SIG-M5 (cell line): Measurements from ENCODE around the gene FAM118A.
"Not testable (repeated sequence)": the region's sequence is repeated elsewhere in the genome, so short reads cannot be mapped to it uniquely, and the experiment has no call there.

Experiments
- DNase-seq: peaks from one replicate; lab custom pipeline; 2025; lab: John Stamatoyannopoulos, UW

FAM118A gene

DNA sequence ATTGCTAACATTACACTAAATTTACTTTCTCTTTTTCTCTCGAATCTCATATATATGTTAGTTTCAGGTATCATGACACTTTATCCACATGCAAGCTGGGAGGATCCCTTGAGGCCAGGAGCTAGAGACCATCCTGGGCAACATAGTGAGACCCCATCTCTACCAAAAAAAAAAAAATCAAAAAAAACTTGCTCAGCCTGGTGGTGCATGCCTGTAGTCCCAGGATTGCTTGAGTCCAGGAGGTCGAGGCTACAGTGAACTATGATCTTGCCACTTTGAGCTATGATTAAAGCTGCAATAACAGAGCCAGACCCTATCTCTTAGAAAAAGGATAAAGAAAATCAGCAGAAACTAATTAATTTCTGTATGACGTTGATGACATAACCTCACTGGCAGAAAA, 28.7 kb upstream of the FAM118A start:
- DNase-seq: no peak

- no peak for DNase-seq
Measured at GRCh38 chr22:45284705-45285262, 24.9 kb upstream of the FAM118A start, which contains the start of gene UPK3A. Gene UPK3A (plus strand): TSS chr22:45284949. CDS start chr22:45285014, 65 bp downstream.

DNA sequence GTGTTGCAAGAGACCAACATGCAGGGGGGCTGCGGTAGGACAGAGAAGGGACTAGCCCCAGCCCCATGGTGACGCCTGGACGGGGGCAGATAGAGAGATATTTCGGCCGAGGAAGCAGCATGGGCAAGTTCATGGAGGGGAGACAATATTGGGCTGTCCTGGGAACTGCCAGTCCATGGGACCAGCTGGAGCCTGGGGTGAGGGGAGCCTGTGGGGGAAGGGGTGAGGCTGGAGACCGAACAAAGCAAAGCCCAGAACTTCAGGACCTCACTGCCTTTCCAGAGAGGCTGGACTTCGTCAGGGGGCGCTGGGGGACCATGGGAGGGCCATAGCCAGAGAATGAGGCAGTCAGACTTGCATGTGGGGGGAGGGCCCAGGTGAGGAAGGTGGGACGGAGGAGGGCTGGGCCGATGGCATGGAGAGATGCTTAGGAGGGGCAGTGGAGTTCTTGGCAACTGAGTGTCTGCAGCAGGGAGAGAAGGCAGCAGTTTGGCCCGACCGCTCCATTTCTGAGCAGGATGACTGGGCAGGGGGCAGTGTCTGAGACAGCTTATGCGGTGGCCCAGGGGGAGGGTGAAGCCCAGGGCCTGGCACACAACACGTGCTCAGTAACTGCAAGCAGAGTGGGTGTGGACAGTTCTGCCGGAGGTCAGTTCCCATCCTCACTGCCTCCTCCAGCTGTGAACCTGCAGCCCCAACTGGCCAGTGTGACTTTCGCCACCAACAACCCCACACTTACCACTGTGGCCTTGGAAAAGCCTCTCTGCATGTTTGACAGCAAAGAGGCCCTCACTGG, 24.3 kb upstream of the FAM118A start:
- no peak for DNase-seq

DNA sequence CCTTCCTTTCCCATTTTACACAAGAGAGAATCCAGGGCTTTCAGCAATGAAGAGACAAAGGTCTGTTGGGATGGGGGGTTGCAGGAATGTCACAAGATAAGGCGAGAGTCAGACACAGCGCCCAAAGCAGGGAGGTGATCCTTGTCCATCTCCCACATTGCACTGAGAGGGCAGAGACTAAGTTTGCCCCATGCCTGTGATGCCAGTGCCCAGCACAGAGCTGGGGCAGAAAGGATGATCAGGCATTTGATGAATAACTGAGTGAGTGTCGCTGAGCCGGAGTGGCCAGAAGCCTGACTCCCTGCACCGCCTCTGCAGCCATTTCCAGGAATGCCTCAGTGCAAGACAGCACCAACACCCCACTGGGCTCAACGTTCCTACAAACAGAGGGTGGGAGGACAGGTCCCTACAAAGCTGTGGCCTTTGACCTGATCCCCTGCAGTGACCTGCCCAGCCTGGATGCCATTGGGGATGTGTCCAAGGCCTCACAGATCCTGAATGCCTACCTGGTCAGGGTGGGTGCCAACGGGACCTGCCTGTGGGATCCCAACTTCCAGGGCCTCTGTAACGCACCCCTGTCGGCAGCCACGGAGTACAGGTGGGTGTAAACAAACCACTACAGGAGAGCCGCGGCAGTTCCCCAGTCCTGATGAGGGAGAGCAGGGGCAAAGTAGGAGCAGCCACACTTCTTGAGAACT, 22.7 kb upstream of the FAM118A start:
- DNase-seq: no peak

GRCh38 chr22:45290410-45290936, 19.3 kb upstream of the FAM118A start:
- DNase-seq: no peak

- DNase-seq: no peak
Measured at GRCh38 chr22:45291061-45291930, 18.4 kb upstream of the FAM118A start.

- DNase-seq: no peak
Measured at GRCh38 chr22:45291931-45292290, 17.8 kb upstream of the FAM118A start.

DNA sequence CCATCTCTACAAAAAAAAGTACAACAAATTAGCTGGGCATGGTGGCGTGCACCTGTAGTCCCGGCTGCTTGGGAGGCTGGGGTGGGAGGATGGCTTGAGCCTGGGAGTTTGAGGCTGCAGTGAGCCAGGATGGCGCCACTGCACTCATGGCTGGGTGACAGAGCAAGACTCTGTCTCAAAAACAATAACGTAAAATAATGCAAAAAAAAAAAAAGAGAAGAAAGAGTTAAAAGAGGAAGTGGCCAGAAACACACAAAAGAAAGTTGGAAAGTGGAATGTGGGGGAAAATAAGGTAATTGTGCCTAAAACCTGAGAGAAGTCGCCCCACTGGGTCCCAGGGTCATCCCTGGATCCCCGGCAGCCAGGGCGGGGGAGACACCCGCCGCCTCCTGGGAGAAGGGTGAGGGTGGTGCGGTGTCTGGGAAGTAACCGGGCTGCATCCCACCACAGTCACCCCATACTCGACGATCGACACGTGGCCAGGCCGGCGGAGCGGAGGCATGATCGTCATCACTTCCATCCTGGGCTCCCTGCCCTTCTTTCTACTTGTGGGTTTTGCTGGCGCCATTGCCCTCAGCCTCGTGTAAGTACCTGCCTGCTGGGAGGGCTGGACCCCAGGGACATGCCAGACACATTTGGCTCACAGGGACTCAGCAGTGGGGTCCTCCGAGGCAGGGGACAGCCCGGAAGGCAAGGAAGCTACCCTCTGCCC, 16.8 kb upstream of the FAM118A start:
- no peak for DNase-seq

GRCh38 chr22:45294030-45294429, 15.7 kb upstream of the FAM118A start:
- no peak for DNase-seq

DNA sequence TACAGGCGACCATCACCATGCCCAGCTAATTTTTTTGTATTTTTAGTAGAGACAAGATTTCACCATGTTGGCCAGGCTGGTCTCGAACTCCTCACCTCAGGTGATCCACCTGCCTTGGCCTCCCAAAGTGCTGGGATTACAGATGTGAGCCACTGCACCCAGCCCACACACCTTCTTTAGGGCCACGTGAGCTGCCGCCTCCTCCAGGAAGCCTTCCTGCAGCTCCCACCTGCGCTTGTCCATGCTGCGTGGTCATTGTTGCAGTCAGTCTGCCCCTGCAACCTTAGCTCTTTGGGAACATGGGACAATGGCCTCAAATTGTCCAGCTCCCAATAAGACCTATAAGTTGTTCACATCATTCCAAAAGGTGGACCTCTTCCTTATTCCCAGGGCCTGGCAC, 14.7 kb upstream of the FAM118A start:
- not testable (repeated sequence) for DNase-seq

GRCh38 chr22:45295492-45295891, 14.2 kb upstream of the FAM118A start:
- DNase-seq: no peak

DNA sequence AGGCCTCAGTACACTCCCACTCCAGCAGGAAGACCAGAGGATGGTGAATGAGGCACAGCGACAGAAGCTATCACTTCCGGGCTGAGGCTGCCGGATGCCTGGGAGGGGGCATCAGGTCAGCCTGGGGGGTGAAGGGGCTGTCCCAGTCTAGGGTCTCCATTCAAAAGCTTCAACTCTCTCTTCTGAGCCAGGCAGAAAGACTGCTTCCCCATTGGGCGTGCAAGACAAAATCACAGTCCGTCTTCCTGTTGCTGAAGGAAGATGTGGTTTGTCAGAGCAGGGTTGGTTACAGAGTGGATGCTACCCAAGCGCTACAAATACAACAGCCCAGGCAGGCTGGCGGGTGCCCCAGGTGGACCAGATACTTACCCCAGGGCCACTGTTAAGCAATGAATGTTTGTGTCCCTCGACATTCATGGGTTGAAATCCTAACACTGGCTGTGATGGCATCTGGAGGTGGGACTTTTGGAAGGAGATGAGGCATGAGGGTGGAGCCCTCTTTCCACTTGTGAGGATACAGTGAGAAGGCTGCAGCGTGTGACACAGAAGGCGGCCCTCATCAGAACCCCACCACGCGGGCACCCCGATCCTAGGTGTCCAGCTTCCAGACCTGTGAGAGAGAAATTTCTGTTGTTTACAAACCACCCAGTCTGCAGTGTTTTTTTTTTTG, 13.0 kb upstream of the FAM118A start:
- no peak for DNase-seq

GRCh38 chr22:45298934-45299505, 10.7 kb upstream of the FAM118A start:
- DNase-seq: no peak

DNA sequence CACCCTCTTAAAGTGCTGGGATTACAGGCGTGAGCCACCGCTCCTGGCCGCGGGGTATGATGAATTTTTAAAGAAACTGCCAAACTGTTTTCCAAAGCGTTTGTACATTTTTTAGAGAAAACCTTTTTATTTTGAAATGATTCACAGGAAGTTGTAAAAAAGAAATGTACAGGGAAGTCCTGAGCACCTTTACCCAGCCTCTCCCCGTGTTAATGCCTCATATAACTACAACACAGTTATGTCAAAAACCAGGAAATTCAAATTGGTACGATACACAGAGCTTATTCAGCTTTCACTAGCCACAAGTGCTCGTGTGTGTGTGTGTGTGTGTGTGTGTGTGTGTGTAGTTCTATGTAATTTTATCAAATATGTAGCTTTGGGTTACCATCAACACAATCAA, 7.0 kb upstream of the FAM118A start:
- no peak for DNase-seq

GRCh38 chr22:45303181-45303580, 6.6 kb upstream of the FAM118A start:
- DNase-seq: no peak

DNA sequence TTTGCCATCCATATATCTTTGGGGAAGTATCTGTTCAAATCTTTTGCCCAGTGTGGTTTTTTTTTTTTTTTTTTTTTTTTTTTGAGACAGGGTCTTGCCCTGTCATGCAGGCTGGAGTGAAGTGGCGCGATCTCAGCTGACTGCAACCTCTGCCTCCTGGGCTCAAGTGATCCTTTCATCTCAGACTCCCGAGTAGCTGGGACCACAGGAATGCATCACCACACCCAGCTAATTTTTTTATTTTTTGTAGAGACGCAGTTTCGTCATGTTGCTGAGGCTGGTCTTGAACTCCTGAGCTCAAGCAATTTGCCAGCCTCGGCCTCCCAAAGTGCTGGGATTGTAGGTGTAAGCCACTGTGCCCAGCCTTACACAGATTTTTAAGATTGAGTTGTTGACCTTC, 4.8 kb upstream of the FAM118A start:
- DNase-seq: no peak

DNA sequence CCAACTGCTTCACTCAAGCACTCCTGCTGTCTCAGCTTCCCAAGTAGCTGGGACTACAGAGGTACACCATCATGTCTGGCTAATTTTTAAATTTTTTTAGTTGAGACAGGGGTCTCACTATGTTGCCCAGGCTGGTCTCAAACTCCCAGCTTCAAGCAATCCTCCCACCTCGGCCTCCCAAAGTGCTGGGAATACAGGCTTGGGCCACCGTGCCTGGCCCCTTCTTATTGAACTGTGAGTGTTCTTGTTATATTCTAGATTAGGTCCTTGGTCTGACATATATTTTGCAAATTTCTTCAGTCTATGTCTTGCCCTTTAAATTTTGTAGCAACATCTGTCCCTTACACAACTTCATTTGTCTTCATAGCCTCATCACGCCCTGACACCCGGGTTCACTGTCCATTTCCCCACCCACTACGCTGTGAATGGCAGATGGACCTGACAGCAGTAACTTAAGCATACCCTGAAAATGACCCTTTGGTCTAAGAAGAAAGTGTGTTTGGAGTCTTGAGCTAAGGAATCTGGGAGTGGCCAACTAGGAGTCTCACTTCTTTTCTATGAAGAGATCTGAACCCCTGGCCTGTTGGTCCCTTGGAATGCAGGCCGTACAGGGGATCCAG, 4.2 kb upstream of the FAM118A start:
- no peak for DNase-seq

GRCh38 chr22:45306139-45306538, 3.6 kb upstream of the FAM118A start:
- no peak for DNase-seq

GRCh38 chr22:45308391-45308956, 1.3 kb upstream of the FAM118A start:
- no peak for DNase-seq
